ENCODE results near the gene ROR2. TPM values are rescaled to one million over a fixed set of nuclear protein-coding genes. Genes with fewer than 3 reads are reported as not detected.

Gene ROR2
- total and polyA plus RNA-seq, 4 donors: 0.13 to 0.84 (median 0.52) TPM

- peaks cover 0 to 12% (median 0%) of the 10 kb centered on the region in 4 donors for H3K27me3 ChIP-seq (ENCODE audit: control insufficient read depth in 4 of 4, insufficient read depth in 4 of 4, low read length in 3 of 4)
- H3K36me3 ChIP-seq (ENCODE audit: control insufficient read depth in 4 of 4, insufficient read depth in 3 of 4, low read depth in 1 of 4, low read length in 3 of 4): no peaks in the 10 kb centered on the region
- WGBS: 87% methylated on average over 3 of the region's 3 CpGs
- H3K9ac ChIP-seq (ENCODE audit: low read depth in 1 of 2, low read length in 2 of 2): no peak overlapping the region
- no peak overlapping the region for H3K4me3 ChIP-seq (ENCODE audit: low read depth in 1 of 3, low read length in 3 of 3)
- no peak for DNase-seq (ENCODE audit: low spot score)
- TF ChIP-seq GABPA (IDR thresholded peaks at IDR 0.05 in 1 of 2, conservative IDR thresholded peaks at IDR 0.05 in 1 of 2): no peak
- TF ChIP-seq CTCF (IDR thresholded peaks at IDR 0.05; ENCODE audit: low read depth, low read length, missing input control): no peak
- TF ChIP-seq MAX (IDR thresholded peaks at IDR 0.05): no peak
- TF ChIP-seq RAD21 (IDR thresholded peaks at IDR 0.05): no peak
- no peak for TF ChIP-seq ATF3 (IDR thresholded peaks at IDR 0.05)
- no peak for TF ChIP-seq HNF4A (conservative IDR thresholded peaks at IDR 0.05)
- TF ChIP-seq HNF4G (IDR thresholded peaks at IDR 0.05): no peak
- TF ChIP-seq NR2F2 (IDR thresholded peaks at IDR 0.05): no peak
- TF ChIP-seq TAF1 (conservative IDR thresholded peaks at IDR 0.05): no peak
- no peak for TF ChIP-seq SP1 (IDR thresholded peaks at IDR 0.05)
- H3K9me3 ChIP-seq (ENCODE audit: control insufficient read depth in 4 of 4, low read length in 3 of 4): peaks cover 0 to 2% (median 0%) of the 10 kb centered on the region in 4 donors
- no peaks in the 10 kb centered on the region for H3K4me1 ChIP-seq (ENCODE audit: control insufficient read depth in 4 of 4, insufficient read depth in 4 of 4, low read length in 3 of 4)
- no peak overlapping the region for H3K27ac ChIP-seq (ENCODE audit: low read depth in 1 of 2, low read length in 2 of 2)
Observed at GRCh38 chr9:91532325-91532724, 417.7 kb downstream of the ROR2 start.

GRCh38 chr9:91530829-91531228 lies 419.2 kb downstream of the ROR2 start:
- H3K9me3 ChIP-seq (ENCODE audit: control insufficient read depth in 4 of 4, low read length in 3 of 4): peaks cover 0 to 2% (median 0%) of the 10 kb centered on the region in 4 donors
- H3K27ac ChIP-seq (ENCODE audit: low read depth in 1 of 2, low read length in 2 of 2): no peak overlapping the region
- H3K4me1 ChIP-seq (ENCODE audit: control insufficient read depth in 4 of 4, insufficient read depth in 4 of 4, low read length in 3 of 4): no peaks in the 10 kb centered on the region
- no peak for DNase-seq (ENCODE audit: low spot score)
- peaks cover 0 to 12% (median 0%) of the 10 kb centered on the region in 4 donors for H3K27me3 ChIP-seq (ENCODE audit: control insufficient read depth in 4 of 4, insufficient read depth in 4 of 4, low read length in 3 of 4)
- WGBS: 22% methylated on average over 2 of the region's 2 CpGs
- no peaks in the 10 kb centered on the region for H3K36me3 ChIP-seq (ENCODE audit: control insufficient read depth in 4 of 4, insufficient read depth in 3 of 4, low read depth in 1 of 4, low read length in 3 of 4)
- no peak overlapping the region for H3K4me3 ChIP-seq (ENCODE audit: low read depth in 1 of 3, low read length in 3 of 3)
- H3K9ac ChIP-seq (ENCODE audit: low read depth in 1 of 2, low read length in 2 of 2): no peak overlapping the region
- TF ChIP-seq NR2F2 (IDR thresholded peaks at IDR 0.05): no peak
- no peak for TF ChIP-seq ZBTB33 (IDR thresholded peaks at IDR 0.05)
- no peak for TF ChIP-seq SP1 (IDR thresholded peaks at IDR 0.05)
- TF ChIP-seq CTCF (IDR thresholded peaks at IDR 0.05; ENCODE audit: low read depth, low read length, missing input control): no peak
- TF ChIP-seq TAF1 (conservative IDR thresholded peaks at IDR 0.05): no peak
- no peak for TF ChIP-seq FOXA1 (IDR thresholded peaks at IDR 0.05)
- TF ChIP-seq RXRA (IDR thresholded peaks at IDR 0.05): no peak
- no peak for TF ChIP-seq JUND (IDR thresholded peaks at IDR 0.05)
- no peak for TF ChIP-seq YY1 (IDR thresholded peaks at IDR 0.05)
- TF ChIP-seq HNF4A (conservative IDR thresholded peaks at IDR 0.05): no peak
- TF ChIP-seq FOXA2 (IDR thresholded peaks at IDR 0.05): no peak
- no peak for TF ChIP-seq GABPA (IDR thresholded peaks at IDR 0.05 in 1 of 2, conservative IDR thresholded peaks at IDR 0.05 in 1 of 2)
- TF ChIP-seq RAD21 (IDR thresholded peaks at IDR 0.05): no peak
- no peak for TF ChIP-seq EGR1 (IDR thresholded peaks at IDR 0.05; ENCODE audit: low read depth in 2 of 2)
- TF ChIP-seq MAX (IDR thresholded peaks at IDR 0.05): no peak
- no peak for TF ChIP-seq REST (IDR thresholded peaks at IDR 0.05)
- no peak for TF ChIP-seq HNF4G (IDR thresholded peaks at IDR 0.05)
- TF ChIP-seq ATF3 (IDR thresholded peaks at IDR 0.05): no peak

All from liver (tissue), 9 donors.